Neural cell (in vitro differentiated cells): Measurements from ENCODE around the gene IGLL5. TPM values are rescaled to one million over a fixed set of nuclear protein-coding genes. Genes with fewer than 3 reads are reported as not detected.

ENCODE experiments used
- H2AFZ ChIP-seq: fragments of 200-600, 300-800 bp; sonication (generic), shearing (Covaris generic); 2 replicates; pipeline ENCODE4 v1.6.0; 2014; ENCODE audit warnings: low read depth, mild to moderate bottlenecking, antibody characterized with exemption, low read length, moderate library complexity
- H3F3A ChIP-seq: fragments of 200-600 bp; shearing (Covaris generic); 2 replicates; pipeline ENCODE4 v1.6.1; 2016; ENCODE audit warnings: mild to moderate bottlenecking, moderate library complexity, mixed read lengths, antibody characterized with exemption, low read length; ENCODE audit not compliant: insufficient read depth, poor library complexity, severe bottlenecking
- H3K27ac ChIP-seq: fragments of 200-600, 300-800 bp; sonication (generic), shearing (Covaris generic); 2 replicates; pipeline ENCODE4 v1.5.1; 2014; ENCODE audit warnings: mild to moderate bottlenecking, low read length, moderate library complexity
- H3K27me3 ChIP-seq: fragments of 300-800, 200-600 bp; sonication (generic), shearing (Covaris generic); 2 replicates; pipeline ENCODE4 v1.6.0; 2014; ENCODE audit warnings: mild to moderate bottlenecking, low read depth, low read length, moderate library complexity; ENCODE audit not compliant: insufficient read depth
- H3K36me3 ChIP-seq: fragments of 300-800, 200-600 bp; sonication (generic), shearing (Covaris generic); 2 replicates; pipeline ENCODE4 v1.5.1; 2014; ENCODE audit warnings: mild to moderate bottlenecking, antibody characterized with exemption, low read length, moderate library complexity; ENCODE audit not compliant: insufficient read depth
- H3K4me2 ChIP-seq: fragments of 300-800, 200-600 bp; sonication (generic), shearing (Covaris generic); 2 replicates; pipeline ENCODE4 v1.6.0; 2014; ENCODE audit warnings: mild to moderate bottlenecking, low read length
- H3K4me3 ChIP-seq: fragments of 300-800, 200-600 bp; sonication (generic), shearing (Covaris generic); 2 replicates; pipeline ENCODE4 v1.5.1; 2014; ENCODE audit warnings: mild to moderate bottlenecking, low read length, moderate library complexity
- H3K79me2 ChIP-seq: fragments of 200-600 bp; shearing (Covaris generic); replicated peaks from 2 replicates; pipeline ENCODE4 v1.6.0; 2014; ENCODE audit warnings: mild to moderate bottlenecking, low read length, moderate library complexity; ENCODE audit not compliant: insufficient read depth
- H3K9ac ChIP-seq: fragments of 300-800, 200-600 bp; sonication (generic), shearing (Covaris generic); 2 replicates; pipeline ENCODE4 v1.6.1; 2016; ENCODE audit warnings: mild to moderate bottlenecking, low read length, mixed read lengths
- H3K9me2 ChIP-seq: fragments of 200-600 bp; shearing (Covaris generic); 2 replicates; pipeline ENCODE4 v1.6.1; 2016; ENCODE audit warnings: mild to moderate bottlenecking, low read length, mixed read lengths; ENCODE audit not compliant: insufficient read depth
- H3K9me3 ChIP-seq: fragments of 200-600, 300-800 bp; sonication (generic), shearing (Covaris generic); 2 replicates; pipeline ENCODE4 v1.6.1; 2016; ENCODE audit warnings: mild to moderate bottlenecking, mixed run types, low read length, moderate library complexity, mixed read lengths
- H4K20me1 ChIP-seq: fragments of 200-600 bp; shearing (Covaris generic); 2 replicates; pipeline ENCODE4 v1.6.1; 2016; ENCODE audit warnings: mild to moderate bottlenecking, mixed run types; ENCODE audit not compliant: insufficient read depth
- CTCF ChIP-seq: fragments of 450-650 bp; IDR thresholded peaks from 2 replicates; pipeline ENCODE4 v1.5.1; 2014; ENCODE audit warnings: antibody characterized with exemption, mild to moderate bottlenecking, moderate library complexity; ENCODE audit not compliant: poor library complexity, severe bottlenecking
- EP300 ChIP-seq: fragments of 450-650 bp; conservative IDR thresholded peaks from 2 replicates; pipeline ENCODE4 v1.6.1; 2014; ENCODE audit warnings: antibody characterized with exemption, mild to moderate bottlenecking, moderate library complexity; ENCODE audit not compliant: poor library complexity, severe bottlenecking
- EZH2 ChIP-seq: fragments of 200-600, 300-800 bp; shearing (Covaris generic), sonication (generic); IDR thresholded peaks from 2 replicates; pipeline ENCODE4 v1.6.1; 2014; ENCODE audit warnings: antibody characterized with exemption, low read length, borderline replicate concordance, mild to moderate bottlenecking; ENCODE audit not compliant: insufficient read depth, poor library complexity, severe bottlenecking
- MXI1 ChIP-seq: fragments of 450-650 bp; conservative IDR thresholded peaks from 2 replicates; pipeline ENCODE4 v1.6.1; 2014; ENCODE audit warnings: antibody characterized with exemption, mild to moderate bottlenecking; ENCODE audit not compliant: poor library complexity, severe bottlenecking
- POLR2AphosphoS5 ChIP-seq: IDR thresholded peaks from 2 replicates; pipeline ENCODE4 v1.6.1; 2012
- RAD21 ChIP-seq: fragments of 450-650 bp; conservative IDR thresholded peaks from 2 replicates; pipeline ENCODE4 v1.6.1; 2014; ENCODE audit warnings: antibody characterized with exemption, mild to moderate bottlenecking, moderate library complexity
- SMC3 ChIP-seq: fragments of 450-650 bp; conservative IDR thresholded peaks from 2 replicates; pipeline ENCODE4 v1.6.1; 2014; ENCODE audit warnings: antibody characterized with exemption, mild to moderate bottlenecking, moderate library complexity; ENCODE audit not compliant: poor library complexity
- TAF1 ChIP-seq: IDR thresholded peaks from 2 replicates; pipeline ENCODE4 v1.6.1; 2012; ENCODE audit warnings: low read depth
- polyA plus RNA-seq: library from polyadenylated mRNA; depleted of rRNA; stranded (reverse); fragments of >200 nt; gene quantifications from 2 replicates; pipeline ENCODE4 v1.2.3, GENCODE V29; 2014
- TF ChIP-seq, protein P1 (sequence below): IDR thresholded peaks from 2 replicates; pipeline ENCODE4 v1.6.1; 2012; ENCODE audit warnings: borderline replicate concordance

Gene IGLL5
- polyA plus RNA-seq, 1 donor from 2014 or later = 0.19 TPM

DNA sequence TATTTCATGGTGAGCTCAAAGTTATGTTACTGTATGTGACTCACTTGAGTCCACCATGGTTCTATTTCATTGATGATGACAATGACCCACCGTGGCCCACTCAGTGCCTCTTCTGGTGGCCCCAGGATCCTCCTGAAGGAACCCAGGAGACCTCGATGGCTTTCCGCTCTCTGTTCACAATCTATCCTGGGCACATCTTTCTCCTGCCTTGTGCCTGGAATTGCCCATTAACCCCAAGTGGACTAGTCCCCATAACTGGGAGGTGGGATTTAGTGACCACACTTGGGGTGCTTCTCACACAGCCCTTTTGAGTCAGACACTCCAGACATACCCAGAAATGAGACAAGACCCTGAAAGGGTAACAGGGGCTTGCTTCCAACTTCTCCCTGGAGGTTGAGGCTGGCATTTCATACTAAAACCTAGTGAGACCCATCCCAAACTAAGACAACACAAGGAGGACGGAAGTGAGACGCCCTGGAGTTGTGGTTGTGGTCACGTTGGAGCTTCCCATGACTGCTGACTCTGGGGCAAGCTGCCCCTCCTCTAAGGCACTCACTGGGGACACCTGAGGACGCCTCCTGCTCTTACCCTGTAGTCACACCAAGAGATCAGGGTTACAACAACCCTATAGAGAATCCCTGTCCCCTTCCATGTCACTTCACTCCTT is 22.1 kb downstream of the IGLL5 start:
- Histone ChIP-seq H3F3A (no peaks in the 10 kb centered on the region), H3K9me3 (no peaks in the 10 kb centered on the region), H4K20me1 (no peaks in the 10 kb centered on the region), H3K4me2 (no peak overlapping the region), H3K36me3 (no peaks in the 10 kb centered on the region), H3K27ac (no peak overlapping the region), H2AFZ (no peak overlapping the region), H3K9me2 (no peaks in the 10 kb centered on the region), H3K9ac (no peak overlapping the region), H3K79me2 (no peaks in the 10 kb centered on the region), H3K27me3 (no peaks in the 10 kb centered on the region), H3K4me3 (no peak overlapping the region)
- TF ChIP-seq, protein P1, sequence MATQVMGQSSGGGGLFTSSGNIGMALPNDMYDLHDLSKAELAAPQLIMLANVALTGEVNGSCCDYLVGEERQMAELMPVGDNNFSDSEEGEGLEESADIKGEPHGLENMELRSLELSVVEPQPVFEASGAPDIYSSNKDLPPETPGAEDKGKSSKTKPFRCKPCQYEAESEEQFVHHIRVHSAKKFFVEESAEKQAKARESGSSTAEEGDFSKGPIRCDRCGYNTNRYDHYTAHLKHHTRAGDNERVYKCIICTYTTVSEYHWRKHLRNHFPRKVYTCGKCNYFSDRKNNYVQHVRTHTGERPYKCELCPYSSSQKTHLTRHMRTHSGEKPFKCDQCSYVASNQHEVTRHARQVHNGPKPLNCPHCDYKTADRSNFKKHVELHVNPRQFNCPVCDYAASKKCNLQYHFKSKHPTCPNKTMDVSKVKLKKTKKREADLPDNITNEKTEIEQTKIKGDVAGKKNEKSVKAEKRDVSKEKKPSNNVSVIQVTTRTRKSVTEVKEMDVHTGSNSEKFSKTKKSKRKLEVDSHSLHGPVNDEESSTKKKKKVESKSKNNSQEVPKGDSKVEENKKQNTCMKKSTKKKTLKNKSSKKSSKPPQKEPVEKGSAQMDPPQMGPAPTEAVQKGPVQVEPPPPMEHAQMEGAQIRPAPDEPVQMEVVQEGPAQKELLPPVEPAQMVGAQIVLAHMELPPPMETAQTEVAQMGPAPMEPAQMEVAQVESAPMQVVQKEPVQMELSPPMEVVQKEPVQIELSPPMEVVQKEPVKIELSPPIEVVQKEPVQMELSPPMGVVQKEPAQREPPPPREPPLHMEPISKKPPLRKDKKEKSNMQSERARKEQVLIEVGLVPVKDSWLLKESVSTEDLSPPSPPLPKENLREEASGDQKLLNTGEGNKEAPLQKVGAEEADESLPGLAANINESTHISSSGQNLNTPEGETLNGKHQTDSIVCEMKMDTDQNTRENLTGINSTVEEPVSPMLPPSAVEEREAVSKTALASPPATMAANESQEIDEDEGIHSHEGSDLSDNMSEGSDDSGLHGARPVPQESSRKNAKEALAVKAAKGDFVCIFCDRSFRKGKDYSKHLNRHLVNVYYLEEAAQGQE = no peak
- TF ChIP-seq EZH2 (no peak), EP300 (no peak)

DNA sequence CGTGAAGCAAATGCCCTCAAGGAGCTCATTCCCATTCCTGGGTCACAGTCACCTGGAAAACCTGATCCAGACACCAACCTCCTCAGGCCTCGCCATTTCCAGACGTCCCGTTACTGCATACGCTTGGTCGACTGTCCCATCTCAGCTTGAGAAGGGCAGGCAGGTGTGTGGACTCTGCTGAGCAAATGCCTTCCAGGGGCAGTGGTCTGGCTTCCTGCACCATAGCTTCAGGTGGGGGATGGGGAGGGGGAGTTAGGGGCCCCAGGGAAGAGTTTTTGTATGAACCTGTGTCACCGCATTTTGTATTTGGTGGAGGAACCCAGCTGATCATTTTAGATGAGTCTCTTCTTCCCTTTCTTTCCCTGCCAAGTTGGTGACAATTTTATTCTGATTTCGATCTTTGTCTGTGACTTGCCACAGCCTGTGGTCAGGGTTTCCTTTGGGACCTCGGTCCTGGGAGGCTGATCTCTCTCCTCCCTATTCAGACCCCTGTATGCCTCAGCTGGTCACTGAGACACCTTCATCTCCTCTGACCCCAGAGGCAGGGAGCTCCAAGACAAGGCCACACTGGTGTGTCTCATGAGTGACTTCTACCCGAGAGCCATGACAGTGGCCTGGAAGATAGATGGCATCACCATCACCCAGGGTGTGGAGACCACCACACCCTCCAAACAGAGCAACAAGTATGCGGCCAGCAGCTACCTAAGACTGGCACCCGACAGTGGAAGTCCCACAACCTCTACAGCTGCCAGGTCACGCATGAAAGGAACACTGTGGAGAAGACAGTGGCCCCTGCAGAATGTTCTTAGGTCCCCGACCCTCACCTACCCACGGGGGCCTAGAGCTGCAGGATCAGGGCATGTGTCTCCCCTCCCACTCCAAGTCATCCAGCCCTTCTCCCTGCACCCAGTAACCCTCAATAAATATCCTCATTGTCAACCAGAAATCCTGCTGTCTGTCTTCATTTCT is 22.9 kb downstream of the IGLL5 start:
- no peak overlapping the region for H3K4me2 ChIP-seq
- H3K9me3 ChIP-seq = no peaks in the 10 kb centered on the region
- H2AFZ ChIP-seq = no peak overlapping the region
- H3K36me3 ChIP-seq = no peaks in the 10 kb centered on the region
- no peaks in the 10 kb centered on the region for H3K27me3 ChIP-seq
- no peak overlapping the region for H3K4me3 ChIP-seq
- H3K9ac ChIP-seq = no peak overlapping the region
- H3F3A ChIP-seq = no peaks in the 10 kb centered on the region
- H3K79me2 ChIP-seq = no peaks in the 10 kb centered on the region
- TF ChIP-seq, protein P1 = no peak
- TF ChIP-seq MXI1 (no peak), EZH2 (no peak), RAD21 (no peak), EP300 (no peak), CTCF (no peak), SMC3 (no peak), TAF1 (no peak), POLR2AphosphoS5 (no peak)
- no peak overlapping the region for H3K27ac ChIP-seq
- no peaks in the 10 kb centered on the region for H4K20me1 ChIP-seq
- H3K9me2 ChIP-seq = no peaks in the 10 kb centered on the region
